Naive B cell (primary cell): ENCODE data around the gene ITM2B. TPM values are rescaled to one million over a fixed set of nuclear protein-coding genes. Genes with fewer than 3 reads are reported as not detected.
"Not testable (repeated sequence)": the region's sequence is repeated elsewhere in the genome, so short reads cannot be mapped to it uniquely, and the experiment has no call there.

Experiments
- ATAC-seq, 2 donors: fragments of 150-1000 bp; cut with Tn5 transposase; 2 replicates each; pipeline ENCODE4 v1.10.0; 2021; ENCODE audit warnings: low read depth in 2 of 2, mild to moderate bottlenecking in 2 of 2, moderate library complexity in 2 of 2
- DNase-seq: peaks from one replicate; pipeline ENCODE4 v3.0.0; 2022
- H3K27ac Mint-ChIP-seq, 6 donors: one replicate each; pipeline ENCODE4 v1.8.0; 2020 to 2022; ENCODE audit warnings: mild to moderate bottlenecking in 6 of 6, mixed read lengths in 6 of 6, moderate library complexity in 5 of 6, inconsistent platforms in 2 of 6
- H3K27me3 Mint-ChIP-seq, 3 donors: one replicate each; pipeline ENCODE4 v1.8.0; 2021 to 2022; ENCODE audit warnings: mixed read lengths in 3 of 3, mild to moderate bottlenecking in 1 of 3
- H3K36me3 Mint-ChIP-seq, 2 donors: one replicate each; pipeline ENCODE4 v1.8.0; 2020 to 2022; ENCODE audit warnings: mixed read lengths in 2 of 2, inconsistent platforms in 1 of 2, mild to moderate bottlenecking in 1 of 2
- H3K4me1 Mint-ChIP-seq, 3 donors: one replicate each; pipeline ENCODE4 v1.8.0; 2020 to 2022; ENCODE audit warnings: mixed read lengths in 3 of 3, inconsistent platforms in 1 of 3, mild to moderate bottlenecking in 1 of 3, moderate library complexity in 1 of 3
- H3K4me3 Mint-ChIP-seq, 8 donors: one replicate each; pipeline ENCODE4 v1.8.0; 2020 to 2022; ENCODE audit warnings: mild to moderate bottlenecking in 8 of 8, mixed read lengths in 8 of 8, moderate library complexity in 8 of 8, inconsistent platforms in 2 of 8
- H3K9me3 Mint-ChIP-seq, 7 donors: one replicate each; pipeline ENCODE4 v1.8.0; 2020 to 2022; ENCODE audit warnings: mixed read lengths in 7 of 7, mild to moderate bottlenecking in 5 of 7, inconsistent platforms in 2 of 7, moderate library complexity in 1 of 7
- polyA plus RNA-seq, 6 donors: library from polyadenylated mRNA; unstranded; fragments of 300-500 nt; fragmentation: Illumina TruSeq; gene quantifications; one replicate each; pipeline ENCODE4 v1.2.3, GENCODE V29; 2021; ENCODE audit warnings: low read depth in 6 of 6

Gene ITM2B
- 100 to 1,000 TPM; 633 to 911 (median 766) TPM for polyA plus RNA-seq

DNA sequence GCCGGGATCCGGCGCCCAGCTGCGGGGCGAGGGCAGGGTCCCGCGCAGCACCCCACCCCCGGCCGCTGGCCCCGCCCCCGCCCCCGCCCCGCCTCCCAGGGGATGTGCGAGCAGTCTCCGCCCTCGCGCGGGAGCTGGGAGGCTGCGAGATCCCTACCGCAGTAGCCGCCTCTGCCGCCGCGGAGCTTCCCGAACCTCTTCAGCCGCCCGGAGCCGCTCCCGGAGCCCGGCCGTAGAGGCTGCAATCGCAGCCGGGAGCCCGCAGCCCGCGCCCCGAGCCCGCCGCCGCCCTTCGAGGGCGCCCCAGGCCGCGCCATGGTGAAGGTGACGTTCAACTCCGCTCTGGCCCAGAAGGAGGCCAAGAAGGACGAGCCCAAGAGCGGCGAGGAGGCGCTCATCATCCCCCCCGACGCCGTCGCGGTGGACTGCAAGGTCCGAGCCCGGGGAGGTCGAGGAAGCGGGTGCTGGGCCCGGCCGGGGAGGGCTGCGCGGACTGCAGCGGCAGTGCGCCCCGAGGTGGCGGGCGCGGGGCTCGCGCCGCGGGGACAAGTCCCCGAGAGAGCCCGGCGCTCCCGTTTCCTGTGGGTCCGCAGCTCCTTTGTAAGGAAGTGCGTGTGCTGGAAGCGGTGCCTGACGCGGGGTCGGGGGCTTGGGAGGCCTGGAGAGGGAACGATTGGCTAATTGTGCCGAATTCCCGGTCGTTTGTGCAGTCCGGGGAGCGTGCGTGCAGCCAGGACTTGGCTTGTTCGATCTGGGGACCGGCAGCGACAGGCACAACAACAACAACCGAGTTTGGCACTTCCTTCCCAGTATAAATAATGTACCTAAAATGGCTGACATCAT is at the start of gene ITM2B:
Gene ITM2B, plus strand, starts transcription at position 161 of the 843 bp plus-strand sequence. Its CDS starts 155 bp downstream, at position 316.
- no peaks in the 10 kb centered on the region for H3K9me3 Mint-ChIP-seq
- peak within 1 kb of the TSS; percentile 92 to 99 (median 97) for H3K4me3 Mint-ChIP-seq
- peak; percentile 55 for DNase-seq
- peak; percentile 71 to 72 for ATAC-seq
- peaks cover 37 to 52% (median 41%) of the 10 kb centered on the region in 3 donors for H3K4me1 Mint-ChIP-seq
- peaks cover 0 to 4% (median 0%) of the 10 kb centered on the region in 3 donors for H3K27me3 Mint-ChIP-seq
- H3K27ac Mint-ChIP-seq = peak within 1 kb of the TSS; percentile 94 to 99 (median 98)
- no peaks in the 10 kb centered on the region for H3K36me3 Mint-ChIP-seq

DNA sequence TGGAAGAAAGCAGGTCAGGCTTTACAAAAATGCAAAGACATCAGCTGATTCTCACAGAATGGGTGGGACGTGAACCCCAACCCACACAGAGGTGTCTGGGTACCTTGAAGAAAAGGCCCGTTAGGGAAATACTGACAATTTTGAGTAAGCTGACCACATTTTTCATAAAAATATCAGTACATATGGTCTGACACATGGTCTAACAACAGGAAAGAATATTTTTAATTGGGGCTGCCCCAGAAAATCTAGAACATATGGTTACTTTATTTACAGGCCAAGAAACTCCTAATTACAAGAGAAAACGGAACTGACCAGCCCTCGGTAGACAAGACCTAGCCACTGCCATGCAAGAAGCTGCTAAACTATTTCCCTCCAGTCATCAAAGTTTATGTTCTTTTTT is 48.7 kb upstream of the ITM2B start:
- H3K9me3 Mint-ChIP-seq = no peaks in the 10 kb centered on the region
- no peak for ATAC-seq
- H3K4me1 Mint-ChIP-seq = peaks cover 48 to 69% (median 58%) of the 10 kb centered on the region in 3 donors
- H3K36me3 Mint-ChIP-seq = no peaks in the 10 kb centered on the region
- H3K27ac Mint-ChIP-seq = peak overlapping the region in 5 of 6 donors; percentile 2 to 94 (median 64)
- peak overlapping the region in 7 of 8 donors; percentile 15 to 79 (median 37) for H3K4me3 Mint-ChIP-seq
- DNase-seq = peak; percentile 29
- H3K27me3 Mint-ChIP-seq = no peaks in the 10 kb centered on the region

DNA sequence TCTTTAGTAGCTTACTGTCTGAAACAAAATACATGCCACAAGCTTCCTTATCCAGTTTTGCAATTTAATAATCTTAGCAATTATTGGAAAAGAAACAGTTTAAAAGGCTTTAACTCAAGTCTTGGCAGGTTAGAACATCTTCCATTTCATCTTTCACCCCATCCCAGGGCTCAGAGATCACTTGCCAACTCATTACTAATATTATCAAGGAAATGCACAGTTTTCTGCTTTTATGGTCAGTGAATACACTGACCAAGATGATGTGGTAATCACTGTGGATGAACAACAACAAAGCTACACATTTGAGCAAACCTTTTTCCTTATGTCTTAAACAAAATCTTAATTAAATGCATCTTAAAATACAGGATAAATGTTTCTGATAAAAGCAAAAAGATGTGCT is 48.0 kb upstream of the ITM2B start:
- peaks cover 48 to 69% (median 58%) of the 10 kb centered on the region in 3 donors for H3K4me1 Mint-ChIP-seq
- H3K9me3 Mint-ChIP-seq = no peaks in the 10 kb centered on the region
- H3K4me3 Mint-ChIP-seq = peak overlapping the region in 4 of 8 donors; percentile 44 to 64 (median 60)
- no peak for DNase-seq
- H3K27me3 Mint-ChIP-seq = no peaks in the 10 kb centered on the region
- H3K27ac Mint-ChIP-seq = peak overlapping the region in 2 of 6 donors; percentile 19 to 60
- no peaks in the 10 kb centered on the region for H3K36me3 Mint-ChIP-seq
- no peak for ATAC-seq

DNA sequence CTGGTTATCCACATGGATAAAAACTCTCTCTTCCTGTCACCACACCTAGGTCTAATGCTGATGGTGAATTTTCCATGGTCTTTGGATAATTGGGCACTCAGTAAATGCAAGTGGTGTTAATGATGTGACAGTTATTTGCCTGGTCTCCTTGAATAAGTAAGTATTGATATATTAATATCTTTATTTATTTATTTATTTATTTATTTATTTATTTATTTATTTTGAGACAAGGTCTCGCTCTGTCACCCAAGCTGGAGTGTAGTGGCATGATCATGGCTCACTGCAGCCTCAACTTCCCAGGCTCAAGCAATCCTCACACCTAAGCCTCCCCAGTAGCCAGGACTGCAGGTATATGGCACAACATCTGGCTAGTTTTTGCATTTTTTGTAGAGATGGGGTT is 46.3 kb upstream of the ITM2B start:
- Mint-ChIP-seq H3K4me3 (peak overlapping the region in 6 of 8 donors; percentile 1 to 86 (median 72)), H3K4me1 (peaks cover 42 to 63% (median 47%) of the 10 kb centered on the region in 3 donors), H3K36me3 (no peaks in the 10 kb centered on the region), H3K27ac (peak overlapping the region in 3 of 6 donors; percentile 18 to 24 (median 19)), H3K27me3 (no peaks in the 10 kb centered on the region), H3K9me3 (no peaks in the 10 kb centered on the region)
- ATAC-seq (no peak), DNase-seq (no peak)

DNA sequence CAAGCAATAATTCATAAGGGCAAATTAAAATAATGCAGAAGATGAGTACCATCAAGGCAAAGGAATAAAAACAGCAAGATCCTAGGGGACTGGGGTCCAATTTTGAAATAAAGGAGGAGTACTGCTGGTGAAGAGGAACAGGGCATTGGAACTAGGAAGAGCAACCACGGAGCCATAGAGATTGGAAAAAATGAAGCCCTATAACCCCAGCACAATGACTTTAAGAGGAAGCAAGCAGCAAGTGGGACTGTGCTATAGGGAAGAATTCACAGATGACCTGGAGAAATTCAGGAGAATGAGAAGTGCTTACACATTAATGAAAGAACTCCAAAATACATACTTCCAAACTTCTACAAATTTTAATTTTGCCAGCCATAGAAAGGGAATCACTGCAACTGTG is 44.9 kb upstream of the ITM2B start:
- ATAC-seq = no peak
- no peaks in the 10 kb centered on the region for H3K27me3 Mint-ChIP-seq
- H3K27ac Mint-ChIP-seq = peak overlapping the region in 1 of 6 donors; percentile 24
- H3K9me3 Mint-ChIP-seq = no peaks in the 10 kb centered on the region
- peaks cover 40 to 62% (median 46%) of the 10 kb centered on the region in 3 donors for H3K4me1 Mint-ChIP-seq
- peak overlapping the region in 1 of 8 donors; percentile 86 for H3K4me3 Mint-ChIP-seq
- H3K36me3 Mint-ChIP-seq = no peaks in the 10 kb centered on the region
- DNase-seq = no peak

DNA sequence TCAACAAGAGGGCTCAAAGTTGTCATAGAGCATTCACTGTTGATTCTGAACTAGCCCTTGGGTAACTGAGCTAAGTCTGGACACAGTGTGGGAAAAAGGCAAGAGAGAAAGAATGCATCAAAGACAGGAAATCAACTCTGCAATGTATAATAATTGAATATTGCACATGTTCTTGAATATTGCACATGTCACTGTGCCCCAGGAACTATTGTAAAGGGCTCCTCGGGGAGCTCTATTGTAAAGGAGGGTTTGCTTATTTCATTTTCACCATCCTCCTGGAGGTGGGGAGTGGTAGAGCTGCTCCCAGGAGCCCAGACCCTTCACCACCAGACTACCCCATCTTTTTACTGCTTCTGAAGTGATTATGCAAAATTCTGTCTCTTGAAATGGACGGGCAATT is 44.4 kb upstream of the ITM2B start:
- Mint-ChIP-seq H3K4me1 (peaks cover 42 to 66% (median 51%) of the 10 kb centered on the region in 3 donors), H3K36me3 (no peaks in the 10 kb centered on the region), H3K27ac (no peak overlapping the region), H3K9me3 (no peaks in the 10 kb centered on the region), H3K27me3 (no peaks in the 10 kb centered on the region), H3K4me3 (no peak overlapping the region)
- DNase-seq (no peak), ATAC-seq (no peak)

DNA sequence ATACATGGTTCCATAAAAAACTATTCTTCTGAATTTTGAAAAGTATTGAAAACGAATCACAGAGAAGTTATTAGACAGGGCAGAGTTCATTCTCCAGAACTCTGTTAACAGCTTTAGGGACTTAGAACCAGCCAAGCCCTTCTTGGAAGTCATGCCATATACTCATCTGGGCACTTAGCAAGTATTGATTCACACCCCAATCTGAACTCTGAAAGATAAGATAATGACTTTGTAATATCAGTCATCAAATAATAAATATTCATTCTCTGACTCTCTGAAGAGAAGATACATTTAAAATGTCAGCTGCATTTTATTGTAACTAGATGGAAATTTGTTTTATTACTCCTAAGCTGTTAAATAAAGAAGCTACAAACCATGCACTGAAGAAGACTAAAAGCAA is 43.8 kb upstream of the ITM2B start:
- ATAC-seq (no peak), DNase-seq (no peak)
- Mint-ChIP-seq H3K9me3 (no peaks in the 10 kb centered on the region), H3K27ac (no peak overlapping the region), H3K4me3 (no peak overlapping the region), H3K27me3 (no peaks in the 10 kb centered on the region), H3K36me3 (no peaks in the 10 kb centered on the region), H3K4me1 (peaks cover 42 to 66% (median 52%) of the 10 kb centered on the region in 3 donors)

DNA sequence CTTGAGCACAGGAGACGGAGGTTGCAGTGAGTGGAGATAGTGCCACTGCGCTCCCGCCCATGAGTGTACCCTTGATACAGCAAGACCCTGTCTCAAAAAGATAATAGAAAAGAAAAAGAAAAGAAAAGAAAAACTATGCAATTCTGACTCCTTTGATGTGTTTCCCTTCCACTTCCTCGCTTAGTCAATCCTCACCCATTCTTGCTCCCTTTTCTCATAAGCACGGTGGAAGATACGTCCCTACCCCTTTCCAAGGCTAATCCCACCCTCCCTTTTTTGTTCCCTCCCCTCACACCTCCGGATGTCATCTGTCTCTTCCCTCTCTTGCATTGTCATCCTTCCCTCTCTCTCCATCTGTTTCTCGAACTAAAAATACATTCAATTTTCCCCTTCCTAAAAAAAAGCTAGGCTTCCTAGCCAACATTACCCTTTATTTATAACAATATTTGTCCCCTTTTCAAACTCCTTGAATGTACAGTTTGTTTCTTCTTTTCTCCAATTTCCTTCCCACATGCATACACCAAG is 40.5 kb upstream of the ITM2B start:
- no peak for DNase-seq
- peaks cover 0 to 2% (median 0%) of the 10 kb centered on the region in 7 donors for H3K9me3 Mint-ChIP-seq
- no peaks in the 10 kb centered on the region for H3K36me3 Mint-ChIP-seq
- H3K4me1 Mint-ChIP-seq = peaks cover 34 to 50% (median 44%) of the 10 kb centered on the region in 3 donors
- H3K27ac Mint-ChIP-seq = peak overlapping the region in 1 of 6 donors; percentile 45
- no peak overlapping the region for H3K4me3 Mint-ChIP-seq
- ATAC-seq = no peak
- H3K27me3 Mint-ChIP-seq = no peaks in the 10 kb centered on the region

DNA sequence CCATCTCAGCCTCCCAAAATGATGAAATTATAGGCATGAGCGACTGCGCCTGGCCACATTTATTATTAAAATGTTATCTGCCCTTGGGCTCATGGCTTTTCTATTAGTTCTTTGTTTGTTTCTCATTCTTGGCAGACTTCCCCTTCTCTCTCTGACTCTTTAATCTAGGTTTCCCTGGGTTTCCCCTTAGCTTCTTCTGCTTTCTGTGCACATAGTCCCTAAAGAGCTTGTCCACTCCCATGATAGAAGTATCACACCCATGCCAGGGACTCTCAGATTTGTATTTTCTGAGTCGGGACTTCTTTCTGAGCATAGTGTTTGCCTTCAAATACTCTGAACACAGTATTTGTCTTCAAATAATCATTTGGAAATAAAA is 38.6 kb upstream of the ITM2B start:
- peaks cover 0 to 2% (median 0%) of the 10 kb centered on the region in 7 donors for H3K9me3 Mint-ChIP-seq
- H3K4me1 Mint-ChIP-seq = peaks cover 22 to 35% (median 32%) of the 10 kb centered on the region in 3 donors
- ATAC-seq (peak; percentile 100), DNase-seq (peak; percentile 71)
- H3K27me3 Mint-ChIP-seq = no peaks in the 10 kb centered on the region
- H3K36me3 Mint-ChIP-seq = no peaks in the 10 kb centered on the region
- H3K4me3 Mint-ChIP-seq = peak overlapping the region; percentile 2 to 74 (median 45)
- peak overlapping the region; percentile 10 to 92 (median 48) for H3K27ac Mint-ChIP-seq

DNA sequence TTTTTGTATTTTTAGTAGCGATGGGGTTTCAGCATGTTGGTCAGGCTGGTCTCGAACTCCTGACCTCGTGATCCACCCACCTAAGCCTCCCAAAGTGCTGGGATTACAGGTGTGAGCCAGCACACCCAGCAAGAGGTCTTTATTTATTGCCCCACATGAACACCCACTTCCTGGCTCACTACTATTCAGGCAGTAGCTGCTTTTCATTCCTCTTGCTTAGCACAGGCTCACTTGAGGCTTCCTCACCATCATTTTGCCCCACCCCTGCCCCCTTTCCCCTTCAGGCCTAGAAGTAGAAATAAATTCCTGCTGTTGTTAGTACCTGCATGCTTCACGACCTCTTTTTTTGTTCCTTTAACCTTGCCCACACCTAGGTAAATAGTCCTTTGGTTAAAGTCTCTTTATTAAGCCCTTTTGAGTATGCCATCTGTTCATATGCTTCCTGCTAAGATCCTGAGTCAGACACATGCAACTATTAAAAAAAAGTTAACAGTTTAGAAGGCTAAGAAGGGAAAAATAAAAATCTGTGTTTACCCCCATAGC is 33.5 kb upstream of the ITM2B start:
- no peak for ATAC-seq
- no peak for DNase-seq
- Mint-ChIP-seq H3K4me3 (no peak overlapping the region), H3K27me3 (no peaks in the 10 kb centered on the region), H3K27ac (peak overlapping the region in 1 of 6 donors; percentile 28), H3K9me3 (peaks cover 0 to 2% (median 0%) of the 10 kb centered on the region in 7 donors), H3K36me3 (no peaks in the 10 kb centered on the region), H3K4me1 (peaks cover 6 to 15% (median 10%) of the 10 kb centered on the region in 3 donors)

DNA sequence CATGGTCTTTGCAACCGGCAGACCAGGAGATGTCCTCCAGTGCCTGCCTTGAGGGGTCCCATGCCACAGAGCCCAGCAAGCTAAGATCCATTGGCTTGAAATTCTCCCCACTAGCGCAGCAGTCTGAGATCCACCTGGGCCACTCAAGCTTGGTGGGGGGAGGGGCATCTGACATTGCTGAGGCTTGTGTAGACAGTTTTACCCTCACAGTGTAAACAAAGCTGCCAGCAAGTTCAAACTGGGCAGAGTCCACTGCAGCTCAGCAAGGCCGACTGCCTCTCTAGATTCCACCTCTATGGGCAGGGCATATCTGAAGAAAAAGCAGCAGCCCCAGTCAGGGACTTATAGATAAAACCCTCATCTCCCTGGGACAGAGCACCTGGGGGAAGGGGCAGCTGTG is 32.0 kb upstream of the ITM2B start:
- Mint-ChIP-seq H3K4me1 (peaks cover 0 to 6% (median 0%) of the 10 kb centered on the region in 3 donors), H3K27ac (no peak overlapping the region)

DNA sequence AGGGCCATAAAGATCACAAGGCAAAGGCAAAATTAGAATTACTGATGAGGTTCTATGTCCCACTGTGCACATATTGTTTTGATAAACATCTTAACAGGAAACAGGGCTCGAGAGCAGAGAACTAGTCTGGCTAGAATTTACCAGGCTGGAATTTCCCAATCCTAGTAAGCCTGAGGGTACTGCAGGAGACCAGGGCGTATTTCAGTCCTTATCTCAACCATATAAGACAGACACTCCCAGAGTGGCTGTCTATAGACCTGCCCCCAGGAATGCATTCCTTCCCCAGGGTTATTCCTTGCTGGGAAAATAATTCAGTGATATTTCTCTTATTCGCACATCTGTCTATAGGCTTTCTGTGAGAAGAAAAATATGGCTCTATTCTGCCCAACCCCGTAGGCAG is 25.8 kb upstream of the ITM2B start:
- H3K9me3 Mint-ChIP-seq = peaks cover 0 to 13% (median 12%) of the 10 kb centered on the region in 7 donors
- H3K27ac Mint-ChIP-seq = peak overlapping the region in 1 of 6 donors; percentile 12
- not testable (repeated sequence) for DNase-seq, H3K36me3 Mint-ChIP-seq, H3K4me3 Mint-ChIP-seq, H3K27me3 Mint-ChIP-seq, H3K4me1 Mint-ChIP-seq, ATAC-seq

More for the DNA sequence above, 32.0 kb upstream of the ITM2B start:
- Mint-ChIP-seq H3K36me3 (no peaks in the 10 kb centered on the region), H3K9me3 (peaks cover 0 to 7% (median 2%) of the 10 kb centered on the region in 7 donors), H3K27me3 (no peaks in the 10 kb centered on the region), H3K4me3 (no peak overlapping the region)
- ATAC-seq (no peak), DNase-seq (no peak)

DNA sequence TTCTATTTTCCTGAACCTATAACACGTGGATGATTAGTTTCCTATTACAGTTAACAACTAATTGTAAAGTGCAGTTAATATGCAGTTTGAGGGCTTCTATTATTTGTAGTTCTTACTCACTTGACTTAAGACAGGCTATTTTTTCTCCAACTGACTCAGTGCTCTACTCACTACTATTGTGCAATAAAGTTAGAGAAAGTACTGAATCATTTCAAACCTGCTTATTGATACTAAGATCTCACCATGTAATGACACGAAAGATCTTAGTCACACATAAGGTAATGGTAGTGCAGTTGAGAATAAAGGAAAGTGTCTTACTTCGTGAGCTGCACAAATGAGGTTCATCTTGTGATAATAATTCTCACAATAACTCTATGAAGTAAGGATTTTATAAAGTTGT is 22.8 kb upstream of the ITM2B start:
- no peaks in the 10 kb centered on the region for H3K4me1 Mint-ChIP-seq
- H3K27ac Mint-ChIP-seq = no peak overlapping the region
- DNase-seq (no peak), ATAC-seq (no peak)
- peaks cover 0 to 7% (median 5%) of the 10 kb centered on the region in 3 donors for H3K27me3 Mint-ChIP-seq
- no peaks in the 10 kb centered on the region for H3K36me3 Mint-ChIP-seq
- H3K9me3 Mint-ChIP-seq = peaks cover 0 to 13% (median 8%) of the 10 kb centered on the region in 7 donors
- H3K4me3 Mint-ChIP-seq = no peak overlapping the region
